GM12873 (cell line): ENCODE results near the gene PRKN.

Experiments used
- CTCF ChIP-seq: IDR thresholded peaks from 2 replicates; pipeline ENCODE4 v1.5.1; 2012; ENCODE audit warnings: low read depth, mild to moderate bottlenecking, moderate library complexity, low read length, control low read depth; ENCODE audit not compliant: insufficient read depth; ENCODE audit errors: missing control alignments

PRKN gene

DNA sequence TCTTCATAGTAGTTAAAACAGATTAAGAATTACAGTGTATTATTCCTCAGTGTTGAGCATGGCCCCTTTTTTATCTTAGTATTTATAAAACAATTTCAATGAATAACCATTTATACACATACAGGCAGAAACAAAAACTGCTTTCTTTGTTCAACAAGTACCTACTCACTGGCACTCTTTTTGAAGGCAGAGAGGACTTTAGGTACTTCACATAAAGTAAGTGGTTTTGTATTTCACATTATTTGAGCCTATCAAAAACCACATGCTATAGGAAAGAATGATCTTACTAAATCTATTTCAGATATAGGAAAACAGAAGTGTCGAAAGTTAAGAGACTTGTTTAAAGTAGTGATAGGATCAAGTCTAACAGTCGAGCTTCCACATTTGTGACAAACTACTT is 73.8 kb downstream of the PRKN start:
- no peak for TF ChIP-seq CTCF

- no peak for TF ChIP-seq CTCF
Measured at GRCh38 chr6:162651505-162651904, 76.1 kb downstream of the PRKN start.

DNA sequence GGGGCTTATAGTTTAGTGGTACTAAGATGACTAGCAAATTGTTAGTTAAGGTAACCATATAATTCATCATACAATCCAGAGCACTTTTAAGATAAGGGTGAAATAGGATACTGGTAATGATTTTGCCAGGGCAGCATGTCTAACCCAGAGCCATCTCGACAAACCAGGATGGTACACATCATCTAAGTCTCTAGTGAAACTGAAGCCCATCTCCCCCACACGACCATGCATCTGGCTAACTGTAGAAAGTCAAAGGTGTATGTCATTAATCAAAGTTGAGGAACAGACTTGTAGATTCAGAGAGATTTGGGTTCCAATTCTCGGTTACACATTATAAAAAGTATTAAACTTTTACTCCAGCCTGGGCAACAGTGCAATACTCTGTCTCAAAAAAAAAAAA is 78.3 kb downstream of the PRKN start:
- no peak for TF ChIP-seq CTCF

DNA sequence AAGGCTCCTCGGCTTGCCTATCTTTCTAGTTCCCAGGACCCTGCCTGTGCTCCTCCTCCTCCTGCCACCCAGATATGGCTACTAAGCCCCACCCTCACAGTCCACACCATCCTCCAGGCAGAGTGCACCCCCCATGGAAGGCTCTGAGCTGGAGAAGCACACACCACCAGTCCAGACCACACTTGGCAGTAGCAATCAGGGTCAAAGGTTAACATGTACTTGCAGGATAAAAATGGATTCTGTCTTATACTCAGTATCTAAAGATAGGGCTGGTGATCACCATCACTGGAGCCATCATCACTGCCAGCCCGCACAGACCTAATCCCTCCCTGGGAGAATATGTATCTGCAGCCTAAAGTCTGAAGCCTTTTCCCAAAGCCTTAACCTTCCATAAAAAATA is 83.4 kb downstream of the PRKN start:
- no peak for TF ChIP-seq CTCF

GRCh38 chr6:162640756-162641155 is 86.8 kb downstream of the PRKN start:
- no peak for TF ChIP-seq CTCF

- no peak for TF ChIP-seq CTCF
Measured at GRCh38 chr6:162639951-162640350, 87.6 kb downstream of the PRKN start.

DNA sequence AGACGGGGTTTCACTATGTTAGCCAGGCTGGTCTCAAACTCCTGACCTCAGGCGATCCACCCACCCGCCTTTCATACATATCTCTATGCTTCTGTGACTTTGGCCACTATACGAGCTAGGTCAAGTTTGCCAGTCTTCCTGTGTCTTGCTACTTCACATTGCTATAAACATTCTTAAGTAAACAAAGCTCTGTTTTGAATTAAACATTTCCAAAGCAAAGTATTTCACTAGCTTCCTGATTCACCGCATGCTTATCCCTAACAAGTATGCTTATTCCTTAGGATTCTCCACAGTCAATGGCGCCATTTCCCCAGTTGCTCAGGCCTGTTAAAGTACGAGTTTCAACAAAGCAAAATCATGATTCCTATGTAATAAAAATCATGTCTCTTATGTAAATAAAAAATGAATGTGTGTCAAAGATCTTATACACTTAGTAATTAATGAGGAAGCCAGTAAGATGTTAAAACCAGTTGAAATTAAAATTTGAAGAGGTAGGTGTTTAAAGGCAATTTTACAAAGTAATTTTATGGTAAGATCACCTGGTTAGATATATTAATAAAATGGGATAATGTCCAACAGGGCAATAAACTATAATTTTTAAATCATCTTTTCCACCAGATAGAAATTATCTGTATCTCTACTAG is 88.5 kb downstream of the PRKN start:
- no peak for TF ChIP-seq CTCF
